Fibroblast of skin of abdomen (primary cell): Measurements from ENCODE around the gene SLC9B1. TPM values are rescaled to one million over a fixed set of nuclear protein-coding genes. Genes with fewer than 3 reads are reported as not detected.
A peak's percentile ranks its signal among the peaks of the same experiment; 100 is the strongest.

Experiments used
- DNase-seq: peaks from one replicate; pipeline ENCODE4 v3.0.0-alpha.2; 2013
- polyA plus RNA-seq, 2 experiments: library from polyadenylated mRNA; unstranded; fragments of 120-200 nt; gene quantifications; one replicate each; pipeline ENCODE4 v1.2.1, GENCODE V29; 2013; ENCODE audit not compliant: insufficient read length in 2 of 2

SLC9B1 gene
- 0.81 TPM for polyA plus RNA-seq (2013, experiment 1 of 2; ENCODE audit: insufficient read length)
- polyA plus RNA-seq (2013, experiment 2 of 2; ENCODE audit: insufficient read length), result 0.50 TPM

- peak; percentile 98 for DNase-seq
Observed at GRCh38 chr4:103019308-103020124, at the start of gene SLC9B1. SLC9B1 (minus strand) TSS chr4:103019705; CDS start chr4:102991711, 27,994 bp downstream.

- no peak for DNase-seq
Observed at GRCh38 chr4:103067841-103068547, 48.5 kb upstream of the SLC9B1 start.

- DNase-seq, result no peak
Observed at GRCh38 chr4:103060453-103061148, 41.1 kb upstream of the SLC9B1 start.

- no peak for DNase-seq
Observed at GRCh38 chr4:103054030-103054429, 34.5 kb upstream of the SLC9B1 start.

- no peak for DNase-seq
Observed at GRCh38 chr4:103052779-103053178, 33.3 kb upstream of the SLC9B1 start.

- DNase-seq, result no peak
Observed at GRCh38 chr4:103052145-103052544, 32.6 kb upstream of the SLC9B1 start.

- DNase-seq, result peak; percentile 14
Observed at GRCh38 chr4:103050736-103051436, 31.4 kb upstream of the SLC9B1 start.

- DNase-seq, result peak; percentile 39
Observed at GRCh38 chr4:103046416-103047290, 27.1 kb upstream of the SLC9B1 start.

GRCh38 chr4:103044183-103044582, 24.7 kb upstream of the SLC9B1 start:
- no peak for DNase-seq

- no peak for DNase-seq
Observed at GRCh38 chr4:103036169-103036568, 16.7 kb upstream of the SLC9B1 start.

GRCh38 chr4:103032574-103032973, 13.1 kb upstream of the SLC9B1 start:
- peak; percentile 12 for DNase-seq

- no peak for DNase-seq
Observed at GRCh38 chr4:103030791-103031190, 11.3 kb upstream of the SLC9B1 start.

- no peak for DNase-seq
Observed at GRCh38 chr4:103029300-103029699, 9.8 kb upstream of the SLC9B1 start.

GRCh38 chr4:103026868-103027267, 7.4 kb upstream of the SLC9B1 start:
- no peak for DNase-seq

- DNase-seq, result no peak
Observed at GRCh38 chr4:103024996-103025395, 5.5 kb upstream of the SLC9B1 start.

- no peak for DNase-seq
Observed at GRCh38 chr4:103021120-103021519, 1.6 kb upstream of the SLC9B1 start.

- no peak for DNase-seq
Observed at GRCh38 chr4:103018391-103019307, 856 bp downstream of the SLC9B1 start.

- no peak for DNase-seq
Observed at GRCh38 chr4:103012551-103012950, 7.0 kb downstream of the SLC9B1 start.

- peak; percentile 47 for DNase-seq
Observed at GRCh38 chr4:103012060-103012459, 7.4 kb downstream of the SLC9B1 start.

- peak; percentile 25 for DNase-seq
Observed at GRCh38 chr4:103011378-103012025, 8.0 kb downstream of the SLC9B1 start.
